Endothelial cell of umbilical vein (primary cell): ENCODE measurements around the gene LPIN1. TPM values are rescaled to one million over a fixed set of nuclear protein-coding genes. Genes with fewer than 3 reads are reported as not detected.

Experiments used
- BruUV-seq: library from RNA; stranded (reverse); fragments of 400-500 nt; replicated peaks from 2 replicates; lab custom pipeline; 2021; lab: Mats Ljungman, UMichigan
- CTCF ChIA-PET: fragments of 300-600, 350-600 bp; sonication (Branson Sonifier 250); formaldehyde crosslinking; loops from one replicate; lab custom pipeline; 2021; ENCODE audit warnings: antibody characterized with exemption, inconsistent platforms; lab: Charles Lee
- POLR2A ChIA-PET: fragments of 300-600, 350-600 bp; sonication (Branson Sonifier 250); formaldehyde crosslinking; loops from one replicate; lab custom pipeline; 2021; ENCODE audit warnings: antibody characterized with exemption, inconsistent platforms; lab: Charles Lee
- DNase-seq: peaks from one replicate; pipeline ENCODE4 v3.0.0-alpha.2; 2011; ENCODE audit warnings: low read depth, low spot score
- FAIRE-seq: peaks from 2 replicates; lab custom pipeline; 2011; peaks lifted over from hg19 to GRCh38; lab: Jason Lieb, UNC
- H2AFZ ChIP-seq: 2 replicates; pipeline ENCODE4 v1.6.0; 2012; ENCODE audit warnings: low read depth, low read length, control low read depth, inconsistent platforms
- H3K27ac ChIP-seq: 2 replicates; pipeline ENCODE4 v1.5.1; 2011; ENCODE audit warnings: low read depth, mild to moderate bottlenecking, control low read depth, low read length, moderate library complexity; ENCODE audit not compliant: insufficient read depth
- H3K27me3 ChIP-seq, 2 experiments: 2 replicates each; pipeline versions ENCODE4 v1.6.0 to v1.6.1; 2011; ENCODE audit warnings: low read length in 2 of 2, mixed read lengths in 1 of 2; ENCODE audit not compliant: control insufficient read depth in 2 of 2, insufficient read depth in 2 of 2
- H3K36me3 ChIP-seq, 2 experiments: 2 replicates in 1 of 2; 3 replicates in 1 of 2; pipeline ENCODE4 v1.5.1; 2011; ENCODE audit warnings: low read length in 2 of 2, mild to moderate bottlenecking in 1 of 2, moderate library complexity in 1 of 2; ENCODE audit not compliant: control insufficient read depth in 2 of 2, insufficient read depth in 2 of 2; ENCODE audit errors: extremely low read depth in 1 of 2
- H3K4me1 ChIP-seq: 3 replicates; pipeline ENCODE4 v1.5.1; 2011; ENCODE audit warnings: mild to moderate bottlenecking, low read length; ENCODE audit not compliant: control insufficient read depth, insufficient read depth; ENCODE audit errors: extremely low read depth
- H3K4me2 ChIP-seq: 2 replicates; pipeline ENCODE4 v1.6.1; 2011; ENCODE audit warnings: low read length, control low read depth, mixed read lengths; ENCODE audit not compliant: insufficient read depth
- H3K4me3 ChIP-seq, 3 experiments: fragments of 200-600 bp in 1 of 3; sonication (generic), shearing (Covaris generic) in 1 of 3; replicated peaks in 1 of 3; 2 replicates each; pipeline ENCODE4 v1.5.1; 2011 to 2016; ENCODE audit warnings: control low read depth in 3 of 3, low read length in 3 of 3, mild to moderate bottlenecking in 2 of 3, inconsistent platforms in 1 of 3, low read depth in 1 of 3, moderate library complexity in 1 of 3; ENCODE audit not compliant: insufficient read depth in 1 of 3
- H3K79me2 ChIP-seq: 2 replicates; pipeline ENCODE4 v1.6.0; 2012; ENCODE audit warnings: low read length, inconsistent platforms; ENCODE audit not compliant: control insufficient read depth, insufficient read depth
- H3K9ac ChIP-seq: replicated peaks from 2 replicates; pipeline ENCODE3; 2011; ENCODE audit warnings: low read length, control low read depth; ENCODE audit not compliant: insufficient read depth; ENCODE audit errors: extremely low read depth
- H3K9me1 ChIP-seq: replicated peaks from 3 replicates; pipeline ENCODE4 v1.6.0; 2011; ENCODE audit warnings: mild to moderate bottlenecking, low read length; ENCODE audit not compliant: control insufficient read depth, insufficient read depth; ENCODE audit errors: extremely low read depth
- H3K9me3 ChIP-seq: replicated peaks from 2 replicates; pipeline ENCODE4 v1.5.1; 2012; ENCODE audit warnings: low read length, inconsistent platforms; ENCODE audit not compliant: control insufficient read depth, insufficient read depth
- H4K20me1 ChIP-seq: replicated peaks from 2 replicates; pipeline ENCODE3; 2011; ENCODE audit warnings: mild to moderate bottlenecking, low read length; ENCODE audit not compliant: control insufficient read depth, insufficient read depth; ENCODE audit errors: extremely low read depth
- CTCF ChIP-seq, 2 donors: IDR thresholded peaks; 1 replicate in 1 of 2; 2 replicates in 1 of 2; pipeline ENCODE4 v1.5.1; 2011; ENCODE audit warnings: low read length in 2 of 2, mild to moderate bottlenecking in 2 of 2, moderate library complexity in 2 of 2, control low read depth in 1 of 2, inconsistent platforms in 1 of 2, low read depth in 1 of 2; ENCODE audit not compliant: insufficient read depth in 1 of 2; ENCODE audit errors: extremely low read depth in 1 of 2
- EZH2 ChIP-seq: IDR thresholded peaks from 2 replicates; pipeline ENCODE4 v1.6.1; 2012; ENCODE audit warnings: borderline replicate concordance, low read depth, mild to moderate bottlenecking, moderate library complexity, low read length, inconsistent platforms; ENCODE audit not compliant: severe bottlenecking
- FOS ChIP-seq: IDR thresholded peaks from 2 replicates; pipeline ENCODE4 v1.6.1; 2011; ENCODE audit warnings: mild to moderate bottlenecking, low read length, moderate library complexity, borderline replicate concordance; ENCODE audit not compliant: insufficient read depth
- MAX ChIP-seq: IDR thresholded peaks from 2 replicates; pipeline ENCODE4 v1.6.1; 2011; ENCODE audit not compliant: insufficient read depth, insufficient read length
- dilution Hi-C: fragments of 300-500 bp; cut with MboI; formaldehyde crosslinking; loops from one replicate; pipeline ENCODE4 v1.15.0; 2019; ENCODE audit warnings: low sequenced_read_pairs; ENCODE audit not compliant: extremely low pct_ligation_motif_present
- intact Hi-C: fragments of 100-400 bp; cut with micrococcal nuclease; formaldehyde crosslinking; loops from one replicate; pipeline ENCODE4 v1.10.0; 2022
- polyA plus RNA-seq, 4 experiments: library from polyadenylated mRNA; depleted of rRNA in 3 of 4; stranded (reverse) in 3 of 4; unstranded in 1 of 4; fragments of >200 nt; gene quantifications; 2 replicates each; pipeline versions ENCODE4 v1.2.1 to v1.2.3, GENCODE V29; 2011 to 2012; ENCODE audit warnings: missing spikeins in 1 of 4
- total RNA-seq: library from RNA; stranded (reverse); gene quantifications from 2 replicates; pipeline ENCODE4 v1.2.3, GENCODE V29; 2021

The LPIN1 gene
- total and polyA plus RNA-seq, 2 donors (not counting 3 experiments of a cell fraction or from before 2014, with no cell fraction given): 26.6 to 80.4 TPM

GRCh38 chr2:11873356-11874154, 127.1 kb downstream of the LPIN1 start:
- DNase-seq: no peak

More at GRCh38 chr2:11873356-11874154, 127.1 kb downstream of the LPIN1 start:
- Histone ChIP-seq H3K4me1 (peaks cover 3% of the 10 kb centered on the region), H3K27ac (no peak overlapping the region), H3K4me2 (no peak overlapping the region), H3K79me2 (no peaks in the 10 kb centered on the region), H2AFZ (no peak overlapping the region), H3K27me3 (peaks cover 0 to 2% of the 10 kb centered on the region in 2 experiments), H3K9me3 (no peaks in the 10 kb centered on the region), H3K9me1 (no peaks in the 10 kb centered on the region), H4K20me1 (no peaks in the 10 kb centered on the region), H3K36me3 (no peaks in the 10 kb centered on the region), H3K4me3 (no peak overlapping the region), H3K9ac (no peak overlapping the region)
- intact Hi-C loops (no loop called here), dilution Hi-C loops (no loop called here)
- ChIA-PET CTCF (interaction anchor here (1.5 to 1.8 kb wide), 2 partner anchors 10 to 1134 kb away, joined by 3 to 14 read pairs; no protein-coding TSS in a partner anchor), POLR2A (no interaction called here)
- FAIRE-seq: peak; percentile 42
- BruUV-seq: no TSS peak
- no peak for TF ChIP-seq MAX
- no peak for TF ChIP-seq EZH2
- TF ChIP-seq FOS: no peak
- no peak for TF ChIP-seq CTCF (IDR thresholded peaks at IDR 0.05; ENCODE audit: extremely low read depth in 1 of 2, insufficient read depth in 1 of 2, low read depth in 1 of 2, low read length in 2 of 2)
